SU-DHL-6 (cell line): ENCODE measurements around the gene PLA2G2C.

Experiments
- CTCF ChIP-seq: fragments of 200-600 bp; sonication (generic); IDR thresholded peaks from one replicate; pipeline ENCODE4 v1.5.1; 2017; ENCODE audit warnings: antibody characterized with exemption, mild to moderate bottlenecking, low read length, moderate library complexity; ENCODE audit not compliant: insufficient read depth, poor library complexity, severe bottlenecking
- EZH2phosphoT487 ChIP-seq: fragments of 200-600 bp; sonication (generic), shearing (Covaris generic); conservative IDR thresholded peaks from 2 replicates; pipeline ENCODE4 v1.6.1; 2018; ENCODE audit warnings: mild to moderate bottlenecking, antibody characterized with exemption, low read length, moderate library complexity, mixed read lengths

GRCh38 chr1:20178634-20179370 is 7.5 kb downstream of the PLA2G2C start:
- TF ChIP-seq CTCF = no peak
- no peak for TF ChIP-seq EZH2phosphoT487
